Esophagus muscularis mucosa (tissue), 3 donors: Measurements from ENCODE around the gene AKAP6.

Source experiments
- CTCF ChIP-seq, 3 experiments: fragments of 200-600 bp in 2 of 3; fragments of 450-650 bp in 1 of 3; sonication (generic) in 2 of 3; IDR thresholded peaks; one replicate each; pipeline ENCODE4 v1.5.1; 2017 to 2019; ENCODE audit warnings: antibody characterized with exemption in 3 of 3, mild to moderate bottlenecking in 2 of 3, moderate library complexity in 1 of 3
- POLR2AphosphoS5 ChIP-seq, 2 donors: sonication (generic); formaldehyde crosslinking; IDR thresholded peaks; one replicate each; pipeline ENCODE4 v1.6.1; 2017; ENCODE audit warnings: antibody characterized with exemption in 2 of 2

- TF ChIP-seq POLR2AphosphoS5 (IDR thresholded peaks at IDR 0.05) (no peak), CTCF (IDR thresholded peaks at IDR 0.05) (no peak)
Observed at GRCh38 chr14:32847867-32848266, 518.8 kb downstream of the AKAP6 start.
